GM21423 (cell line): Measurements from ENCODE around the gene SLC29A1.

Experiments
- ATAC-seq: cut with Tn5 transposase; IDR thresholded peaks from one replicate; pipeline ENCODE4 v1.9.1; 2021; ENCODE audit warnings: mild to moderate bottlenecking, moderate library complexity; ENCODE audit not compliant: unreplicated experiment

Gene SLC29A1

GRCh38 chr6:44264154-44265006 lies 41.0 kb downstream of the SLC29A1 start:
- peak; percentile 31 for ATAC-seq

DNA sequence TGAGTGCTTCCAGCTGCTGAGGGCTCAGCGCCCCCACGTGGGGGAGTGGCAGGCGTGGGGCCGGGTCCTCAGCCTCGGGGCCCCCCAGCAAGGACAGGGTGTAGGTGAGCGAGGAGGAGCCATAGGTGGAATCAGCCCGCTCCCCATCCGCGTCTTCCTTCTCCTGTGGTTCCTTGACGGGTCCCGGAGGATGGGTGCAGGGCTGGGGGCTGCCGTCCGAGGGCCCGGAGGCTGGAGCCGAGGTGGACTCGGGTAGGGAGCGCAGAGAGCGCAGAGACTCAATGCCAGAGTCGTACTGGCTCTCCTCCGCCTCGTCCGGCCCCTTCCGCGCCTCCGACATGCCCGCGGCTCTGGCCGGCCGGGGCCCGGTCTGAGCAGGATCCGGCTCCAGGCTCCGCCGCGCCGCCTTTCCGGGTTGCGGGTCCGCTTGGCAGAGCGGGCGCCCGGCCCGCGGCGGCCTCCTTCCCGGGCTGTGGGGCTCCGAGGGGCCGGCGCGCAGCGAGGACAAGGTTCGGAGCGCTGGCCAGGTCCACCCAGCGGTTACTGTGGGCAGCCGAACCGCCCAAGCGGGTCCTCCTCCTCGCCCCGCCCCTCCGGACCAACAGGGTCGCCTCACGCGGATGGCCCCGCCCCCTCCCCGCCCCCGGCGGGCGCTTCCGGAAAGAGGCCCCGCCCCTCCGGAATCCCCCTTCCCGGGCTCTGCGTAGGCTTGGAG lies 41.8 kb downstream of the SLC29A1 start, which contains the start of gene NFKBIE:
Gene NFKBIE, minus strand, starts transcription at position 545 of the 715 bp plus-strand sequence. Its CDS starts 205 bp downstream, at position 340.
- peak; percentile 42 for ATAC-seq

- ATAC-seq, result no peak
Observed at GRCh38 chr6:44265722-44266233, 42.4 kb downstream of the SLC29A1 start.

- peak; percentile 25 for ATAC-seq
Observed at GRCh38 chr6:44266347-44266746, 43.0 kb downstream of the SLC29A1 start.

- no peak for ATAC-seq
Observed at GRCh38 chr6:44267252-44267651, 43.9 kb downstream of the SLC29A1 start.

DNA sequence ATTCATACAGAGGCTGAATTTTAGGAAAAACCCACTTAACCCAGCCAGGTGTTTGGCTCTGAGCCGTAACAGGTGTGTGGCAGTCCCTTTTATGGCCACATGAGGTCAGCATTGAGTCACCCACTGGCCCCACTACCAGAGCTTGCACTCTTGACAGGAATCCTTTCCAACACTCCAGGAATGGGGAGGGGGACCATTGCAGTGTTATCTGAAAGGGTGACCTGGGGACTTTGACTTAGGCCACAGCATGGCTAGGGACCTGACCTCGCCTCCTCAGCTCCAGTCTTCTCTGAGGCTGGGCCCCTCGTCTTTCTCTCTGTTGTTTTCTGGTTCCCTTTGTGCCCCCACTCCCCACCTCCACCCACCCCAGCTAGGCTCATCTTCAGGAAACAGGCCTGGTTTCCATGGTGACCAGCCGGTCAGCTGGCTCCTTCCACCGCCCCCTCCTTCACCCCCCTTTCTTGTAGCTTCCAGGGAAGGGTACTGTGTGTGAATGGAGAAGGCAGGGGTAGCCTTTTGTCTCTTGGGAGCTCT lies 44.8 kb downstream of the SLC29A1 start:
- no peak for ATAC-seq

DNA sequence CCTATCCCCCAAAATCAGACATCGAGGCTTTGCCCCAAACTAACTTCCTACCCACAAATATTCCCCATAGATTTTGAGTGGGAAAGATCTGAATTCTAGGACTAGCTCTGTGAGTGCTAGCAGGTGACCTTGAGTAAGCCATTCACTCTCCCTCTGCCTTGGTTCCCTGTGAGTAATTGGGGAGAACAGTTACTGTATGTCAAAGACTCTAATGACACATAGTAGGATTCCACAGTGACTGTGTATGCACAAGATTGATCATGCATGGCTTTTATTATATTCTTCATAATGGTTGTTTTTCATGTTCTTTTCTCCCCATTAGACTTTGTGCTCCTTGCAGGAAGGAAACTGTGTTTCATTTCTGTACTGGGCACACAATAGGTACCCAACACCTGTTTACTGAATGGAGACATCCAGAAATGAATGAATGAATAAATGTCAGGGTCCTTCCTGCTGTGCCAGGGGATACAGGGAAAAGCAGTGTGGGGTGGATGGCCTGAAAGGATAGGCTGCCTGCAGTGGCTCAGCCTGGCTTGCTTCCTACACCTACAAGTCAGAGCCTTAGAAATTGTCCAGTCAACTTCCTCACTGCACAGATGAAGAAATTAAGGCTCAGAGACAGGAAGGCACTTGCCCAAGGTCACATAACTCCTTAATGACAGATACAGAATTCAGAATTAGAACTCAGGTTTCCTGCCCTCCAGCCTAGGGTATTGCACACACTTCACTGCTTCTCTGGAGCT lies 46.0 kb downstream of the SLC29A1 start:
- no peak for ATAC-seq

DNA sequence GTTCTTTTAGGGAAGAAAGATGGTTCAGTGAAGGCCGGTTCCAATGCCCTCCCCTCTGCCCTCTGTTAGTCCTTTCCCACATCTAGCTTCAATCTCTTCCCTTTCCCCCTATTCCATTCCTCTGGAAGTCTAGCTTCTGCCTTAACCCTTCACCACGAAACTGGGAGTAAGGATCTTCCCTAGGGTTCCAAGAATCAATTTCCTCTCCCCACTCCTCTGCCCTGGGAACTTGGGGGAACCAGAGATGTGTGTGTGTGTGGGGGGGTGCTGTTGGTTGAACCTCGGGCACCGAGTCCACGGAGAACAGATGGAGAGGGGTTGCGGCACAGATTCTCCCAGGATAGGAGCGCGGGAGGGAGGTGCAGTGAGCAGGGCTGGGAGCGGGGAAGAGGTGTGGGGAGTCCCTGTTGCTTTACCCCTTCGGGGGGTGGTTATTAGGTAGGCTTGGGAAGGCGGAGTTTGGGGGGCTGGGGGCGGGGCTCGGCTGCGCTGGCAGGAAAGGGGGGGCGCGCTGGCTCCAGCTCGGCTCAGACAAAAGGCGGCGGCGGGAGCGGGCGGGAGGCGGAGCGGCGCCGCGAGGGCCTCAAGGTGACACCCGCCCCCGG lies 46.6 kb downstream of the SLC29A1 start, which contains the start of gene TMEM151B:
Gene TMEM151B, plus strand, starts transcription at position 530 of the 605 bp plus-strand sequence. CDS start 293 bp downstream, outside the sequence.
- ATAC-seq, result no peak

DNA sequence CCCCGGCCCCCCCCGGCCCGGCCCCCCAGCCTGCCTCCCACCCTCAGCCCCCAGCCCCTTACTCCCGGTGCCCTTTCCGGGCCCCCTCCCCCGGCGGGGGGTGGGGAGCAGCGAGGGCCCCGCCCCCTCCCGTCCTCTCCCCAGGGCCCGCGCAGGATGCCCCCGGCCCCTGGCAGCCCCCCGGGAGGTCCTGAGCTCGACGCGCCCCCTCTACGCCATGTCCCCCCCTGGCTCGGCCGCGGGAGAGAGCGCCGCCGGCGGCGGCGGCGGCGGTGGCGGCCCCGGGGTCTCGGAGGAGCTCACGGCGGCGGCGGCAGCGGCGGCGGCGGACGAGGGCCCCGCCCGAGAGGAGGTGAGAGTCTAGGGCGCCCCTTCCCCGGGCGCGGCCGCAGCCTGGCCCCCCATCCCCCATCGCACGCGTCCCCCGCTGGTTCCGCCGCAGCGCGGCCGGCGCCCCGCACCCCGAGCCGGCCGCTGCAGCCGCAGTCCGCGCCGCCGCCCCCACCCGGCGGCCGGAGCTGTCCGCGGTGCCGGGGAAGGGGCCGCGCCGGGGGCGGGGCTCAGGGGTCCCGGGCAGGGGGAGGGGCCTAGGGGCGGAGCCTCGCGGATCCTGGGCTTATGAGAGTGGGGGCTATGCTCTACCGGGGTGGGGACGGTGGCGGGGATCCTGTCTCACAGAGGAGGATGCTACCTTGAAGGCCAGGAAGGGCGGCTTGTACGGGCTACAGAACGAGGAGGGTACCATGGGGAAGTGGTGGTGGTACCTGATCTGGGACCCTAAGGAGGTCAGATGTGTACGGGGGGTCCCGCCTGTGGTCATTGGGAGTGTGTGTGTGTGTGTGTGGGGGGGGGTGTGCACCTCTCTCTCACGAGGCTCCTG lies 47.4 kb downstream of the SLC29A1 start:
- ATAC-seq, result no peak

GRCh38 chr6:44271406-44271723 lies 48.0 kb downstream of the SLC29A1 start:
- ATAC-seq, result no peak

DNA sequence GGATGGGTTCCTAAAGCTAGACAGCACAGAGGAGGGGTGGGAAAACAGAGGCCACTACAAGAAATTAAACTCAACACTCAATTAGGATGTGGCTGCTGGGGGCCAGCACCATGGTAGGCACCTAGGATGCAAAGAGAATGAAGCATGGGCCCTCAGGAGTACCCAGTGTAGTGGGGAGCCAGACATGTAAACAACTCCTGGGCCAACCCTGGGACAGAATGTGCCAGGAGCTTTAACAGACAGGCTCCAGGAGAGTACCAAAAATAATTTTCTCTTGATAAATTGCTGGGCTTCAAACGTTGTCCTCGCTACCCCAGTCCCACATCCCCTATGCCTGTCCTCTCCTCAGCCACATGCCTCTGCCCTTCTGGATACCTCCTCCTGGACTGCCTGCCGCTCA lies 48.5 kb downstream of the SLC29A1 start:
- no peak for ATAC-seq

- ATAC-seq, result no peak
Observed at GRCh38 chr6:44272529-44272928, 49.1 kb downstream of the SLC29A1 start.

- no peak for ATAC-seq
Observed at GRCh38 chr6:44272999-44273566, 49.7 kb downstream of the SLC29A1 start.

DNA sequence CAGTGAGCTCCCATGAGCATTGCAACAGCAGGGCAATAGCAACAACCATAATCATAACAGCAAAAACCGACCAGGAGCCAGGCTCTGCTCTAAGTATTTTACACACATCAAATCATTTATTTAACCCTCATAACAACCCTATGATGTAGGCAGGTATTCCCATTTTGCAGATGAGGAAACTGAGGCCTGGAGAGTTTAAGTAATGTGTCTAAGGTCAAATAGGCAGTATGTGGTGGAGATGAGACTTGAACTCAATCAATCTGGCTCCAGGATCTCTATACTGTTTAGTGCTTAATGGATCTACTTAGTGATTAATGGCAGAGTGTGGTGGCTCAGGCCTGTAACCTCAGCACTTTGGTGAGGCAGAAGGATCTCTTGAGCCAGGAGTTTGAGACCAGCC lies 50.2 kb downstream of the SLC29A1 start:
- ATAC-seq, result no peak

GRCh38 chr6:44275271-44275748 lies 51.9 kb downstream of the SLC29A1 start:
- no peak for ATAC-seq

- ATAC-seq, result no peak
Observed at GRCh38 chr6:44275749-44276648, 52.6 kb downstream of the SLC29A1 start.

GRCh38 chr6:44276667-44277640 lies 53.6 kb downstream of the SLC29A1 start:
- ATAC-seq, result no peak
